T-helper 1 cell treated with Interleukin-12 subunit alpha and Interleukin-12 subunit beta and Interleukin-4 antibody, amounts not matched to agents 30 μg/mL and 1 μg/mL, for 36 hours (primary cell): ENCODE measurements around the gene SELENOS.

Source experiments
- H3K27ac Mint-ChIP-seq: one replicate; pipeline ENCODE4 v1.8.0; 2021; ENCODE audit warnings: mild to moderate bottlenecking, mixed read lengths
- H3K27me3 Mint-ChIP-seq: one replicate; pipeline ENCODE4 v1.8.0; 2021; ENCODE audit warnings: low read depth, mixed read lengths
- H3K36me3 Mint-ChIP-seq: one replicate; pipeline ENCODE4 v1.8.0; 2021; ENCODE audit warnings: low read depth, mixed read lengths
- H3K4me1 Mint-ChIP-seq: one replicate; pipeline ENCODE4 v1.8.0; 2021; ENCODE audit warnings: low read depth, mixed read lengths
- H3K4me3 Mint-ChIP-seq: one replicate; pipeline ENCODE4 v1.8.0; 2021; ENCODE audit warnings: mild to moderate bottlenecking, moderate library complexity, mixed read lengths
- H3K9me3 Mint-ChIP-seq: one replicate; pipeline ENCODE4 v1.8.0; 2021; ENCODE audit warnings: mixed read lengths

SELENOS gene

DNA sequence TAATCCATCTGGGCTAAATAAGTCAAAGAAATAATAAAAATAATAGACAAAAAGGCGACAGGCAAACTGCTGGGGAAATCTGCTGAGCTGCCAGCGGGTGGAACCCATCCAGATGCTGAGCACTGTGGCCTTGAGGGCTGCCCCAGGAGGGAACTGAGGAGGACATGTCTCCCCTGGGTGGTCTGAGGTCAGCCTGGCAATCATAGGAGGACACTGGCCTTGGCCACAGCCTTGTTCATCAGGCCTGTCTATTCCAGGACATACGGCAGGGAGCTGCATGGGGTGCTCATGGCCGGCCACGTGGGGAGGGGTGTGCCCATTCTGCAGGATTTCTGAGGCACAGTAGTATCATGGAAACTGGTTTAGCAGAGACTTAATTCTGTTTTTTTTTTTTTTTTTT is 39.2 kb upstream of the SELENOS start:
- Mint-ChIP-seq H3K27me3 (peaks cover 9% of the 10 kb centered on the region), H3K4me1 (peaks cover 12% of the 10 kb centered on the region), H3K9me3 (no peaks in the 10 kb centered on the region), H3K36me3 (no peaks in the 10 kb centered on the region), H3K4me3 (no peak overlapping the region), H3K27ac (no peak overlapping the region)

DNA sequence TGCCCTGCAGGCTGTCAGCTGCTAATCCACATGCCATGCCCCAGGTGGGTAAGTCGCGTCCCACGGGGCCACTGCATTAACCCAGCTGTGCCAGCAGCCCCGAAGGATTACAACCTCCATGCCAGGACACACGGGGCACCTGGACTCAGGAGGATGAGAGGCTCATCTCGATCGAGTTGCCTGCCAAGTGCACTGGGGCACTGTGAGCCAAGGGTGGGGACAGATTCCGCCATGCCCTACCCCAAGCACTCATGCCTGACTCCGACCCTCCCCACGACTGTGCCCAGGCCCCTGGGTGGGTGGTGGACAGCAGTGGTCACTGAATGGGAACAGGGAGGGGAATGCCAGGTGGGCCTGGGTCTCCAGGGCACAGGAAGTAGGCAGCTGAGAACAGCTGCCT is 38.5 kb upstream of the SELENOS start:
- peaks cover 5% of the 10 kb centered on the region for H3K4me1 Mint-ChIP-seq
- no peak overlapping the region for H3K4me3 Mint-ChIP-seq
- peaks cover 9% of the 10 kb centered on the region for H3K27me3 Mint-ChIP-seq
- H3K9me3 Mint-ChIP-seq: no peaks in the 10 kb centered on the region
- H3K27ac Mint-ChIP-seq: no peak overlapping the region
- no peaks in the 10 kb centered on the region for H3K36me3 Mint-ChIP-seq

DNA sequence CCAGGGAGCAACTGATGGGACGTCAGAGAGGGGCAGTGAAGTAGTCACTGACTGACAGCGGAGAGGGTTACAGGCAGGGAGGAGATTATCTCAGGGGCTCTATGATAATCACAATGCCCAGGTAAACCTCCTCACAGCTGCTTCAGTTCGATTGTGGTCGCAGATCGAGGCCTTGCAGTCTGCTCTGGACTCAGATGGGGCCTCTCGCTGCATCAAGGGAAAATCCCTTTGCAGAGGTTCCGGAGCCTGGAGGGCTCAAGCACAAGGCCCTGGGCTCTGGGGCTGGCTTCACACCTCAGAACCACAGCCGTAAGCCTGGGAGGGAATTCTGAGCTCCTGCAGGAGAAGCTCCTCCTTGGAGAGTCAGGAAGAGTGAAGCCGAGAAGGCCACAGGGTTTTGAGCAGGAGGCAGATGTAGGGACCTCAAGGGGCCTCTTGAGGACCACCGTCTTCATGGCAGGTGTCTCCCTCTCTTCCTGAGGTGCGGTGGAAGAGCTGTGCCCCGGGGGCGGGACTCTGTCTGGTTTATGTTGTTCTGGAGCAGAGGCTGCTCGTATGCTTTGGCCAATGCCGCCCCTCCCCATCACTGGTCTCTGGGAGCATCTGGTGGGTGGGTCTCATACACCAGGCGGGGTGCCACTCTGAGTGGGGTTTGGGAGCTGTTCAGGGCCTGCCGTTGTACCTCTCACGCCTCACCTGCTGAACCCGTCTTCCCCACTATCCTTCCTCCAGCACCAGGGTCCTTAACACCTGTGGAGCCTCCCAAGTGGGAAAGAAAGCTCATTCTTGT is 37.2 kb upstream of the SELENOS start:
- Mint-ChIP-seq H3K9me3 (no peaks in the 10 kb centered on the region), H3K36me3 (no peaks in the 10 kb centered on the region), H3K4me1 (no peaks in the 10 kb centered on the region), H3K27ac (no peak overlapping the region), H3K27me3 (peaks cover 9% of the 10 kb centered on the region), H3K4me3 (no peak overlapping the region)

DNA sequence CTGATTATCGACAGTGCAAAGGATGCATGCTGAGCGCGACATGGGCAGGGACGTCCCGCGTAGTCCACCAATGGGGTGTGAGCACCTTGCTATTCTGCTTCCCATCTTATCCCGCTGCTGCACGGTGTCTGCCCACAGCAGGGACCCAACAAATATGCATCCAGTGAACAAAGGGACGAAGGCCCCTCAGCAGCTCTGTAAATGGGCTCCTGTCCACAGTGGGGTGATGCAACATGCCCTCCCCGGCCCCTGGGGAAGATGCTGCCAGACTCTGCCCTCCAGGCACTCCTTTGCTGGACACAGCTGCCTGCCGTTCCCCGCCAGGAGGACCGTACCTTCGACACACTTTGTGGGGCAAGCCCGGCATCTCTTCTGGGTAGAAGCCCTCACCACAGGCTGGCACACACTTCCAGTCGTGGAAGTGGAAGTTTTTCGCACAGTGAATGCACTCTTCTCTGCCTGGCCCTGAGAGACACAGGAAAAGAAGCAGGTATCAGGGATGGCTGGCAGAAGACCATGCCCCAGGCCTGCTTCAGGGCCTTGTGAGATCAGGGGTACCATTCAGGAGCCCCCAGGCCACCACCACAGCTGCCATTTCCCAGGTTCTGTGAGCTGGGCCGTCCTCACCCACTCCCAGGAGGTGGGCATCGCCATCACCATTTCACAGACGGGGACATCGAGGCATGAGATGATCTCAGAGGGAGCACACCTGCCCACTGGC is 35.9 kb upstream of the SELENOS start:
- no peaks in the 10 kb centered on the region for H3K4me1 Mint-ChIP-seq
- peaks cover 5% of the 10 kb centered on the region for H3K27me3 Mint-ChIP-seq
- H3K9me3 Mint-ChIP-seq: no peaks in the 10 kb centered on the region
- H3K36me3 Mint-ChIP-seq: no peaks in the 10 kb centered on the region
- no peak overlapping the region for H3K4me3 Mint-ChIP-seq
- H3K27ac Mint-ChIP-seq: no peak overlapping the region

DNA sequence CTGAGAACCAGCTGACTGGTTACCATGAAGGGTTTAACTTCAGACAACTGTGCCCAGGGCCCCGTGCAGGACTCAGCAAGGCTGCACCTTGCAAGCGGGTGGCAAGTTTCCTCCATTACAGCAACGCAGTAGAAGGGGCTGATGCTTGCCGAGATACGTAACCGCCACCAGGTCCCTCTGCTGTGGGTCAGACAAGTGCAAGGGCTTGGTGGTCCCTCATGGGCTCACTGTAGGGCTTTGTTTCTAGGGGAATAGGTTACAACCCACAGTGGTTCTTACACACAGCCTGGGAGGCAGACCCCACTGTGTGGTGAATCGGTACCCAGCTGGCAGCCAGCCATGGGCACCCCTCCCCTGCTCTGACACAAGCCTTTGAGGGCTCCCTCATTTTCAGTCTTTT is 33.2 kb upstream of the SELENOS start:
- H3K4me3 Mint-ChIP-seq: no peak overlapping the region
- H3K4me1 Mint-ChIP-seq: no peaks in the 10 kb centered on the region
- H3K9me3 Mint-ChIP-seq: no peaks in the 10 kb centered on the region
- no peaks in the 10 kb centered on the region for H3K27me3 Mint-ChIP-seq
- no peaks in the 10 kb centered on the region for H3K36me3 Mint-ChIP-seq
- no peak overlapping the region for H3K27ac Mint-ChIP-seq

DNA sequence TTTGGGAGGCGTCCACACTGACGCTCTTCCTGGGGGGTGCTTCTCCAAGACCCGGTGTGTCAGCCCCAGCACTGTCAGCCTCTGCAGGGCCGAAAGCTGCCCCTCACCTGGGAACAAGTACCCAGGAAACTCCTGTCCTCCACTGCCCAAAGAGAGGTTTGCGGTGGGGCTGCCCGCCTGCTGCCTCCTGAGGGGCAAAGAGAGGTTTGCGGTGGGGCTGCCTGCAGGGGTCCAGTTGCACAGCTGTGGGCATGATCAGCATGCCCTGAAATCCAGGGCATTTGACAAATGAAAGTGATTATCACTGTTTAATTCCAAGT is 32.8 kb upstream of the SELENOS start:
- Mint-ChIP-seq H3K27ac (no peak overlapping the region), H3K4me3 (no peak overlapping the region), H3K36me3 (no peaks in the 10 kb centered on the region), H3K9me3 (no peaks in the 10 kb centered on the region), H3K4me1 (no peaks in the 10 kb centered on the region), H3K27me3 (no peaks in the 10 kb centered on the region)

DNA sequence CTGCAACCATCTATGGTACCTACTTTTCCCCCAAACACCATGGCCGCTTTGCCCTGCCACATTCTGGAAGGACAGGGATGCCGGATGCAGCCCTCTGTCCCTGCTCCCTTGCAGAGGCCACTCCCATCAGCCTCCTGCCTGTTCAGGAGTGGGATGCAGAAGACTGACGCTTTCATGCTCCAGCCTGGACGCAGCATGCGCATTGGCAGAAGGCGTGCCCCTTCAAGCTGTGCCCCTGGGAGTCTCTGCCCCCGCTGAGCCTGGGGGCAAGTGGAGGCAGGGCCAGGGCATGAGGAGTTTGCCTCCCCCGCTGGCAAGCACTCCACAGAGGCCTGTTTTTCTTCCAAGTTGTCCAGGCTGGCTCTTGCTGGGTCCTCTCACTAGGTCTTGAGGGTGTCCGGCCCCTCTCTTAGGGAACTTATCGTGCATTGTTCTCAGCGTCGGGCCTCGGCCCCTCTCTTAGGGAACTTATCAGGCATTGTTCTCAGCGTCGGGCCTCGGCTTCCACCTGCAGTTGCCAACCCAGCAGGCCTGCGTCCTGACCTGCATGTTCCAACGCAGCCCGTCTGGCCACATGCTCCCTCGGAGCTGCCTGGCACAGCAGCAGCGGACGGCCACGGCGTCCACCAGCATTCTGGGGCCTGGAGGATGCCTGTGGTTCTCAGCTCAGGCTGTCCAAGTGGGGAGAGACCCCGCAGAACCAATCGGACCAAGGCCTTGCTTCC is 32.3 kb upstream of the SELENOS start:
- Mint-ChIP-seq H3K36me3 (no peaks in the 10 kb centered on the region), H3K27ac (no peak overlapping the region), H3K9me3 (no peaks in the 10 kb centered on the region), H3K27me3 (no peaks in the 10 kb centered on the region), H3K4me3 (no peak overlapping the region), H3K4me1 (no peaks in the 10 kb centered on the region)

DNA sequence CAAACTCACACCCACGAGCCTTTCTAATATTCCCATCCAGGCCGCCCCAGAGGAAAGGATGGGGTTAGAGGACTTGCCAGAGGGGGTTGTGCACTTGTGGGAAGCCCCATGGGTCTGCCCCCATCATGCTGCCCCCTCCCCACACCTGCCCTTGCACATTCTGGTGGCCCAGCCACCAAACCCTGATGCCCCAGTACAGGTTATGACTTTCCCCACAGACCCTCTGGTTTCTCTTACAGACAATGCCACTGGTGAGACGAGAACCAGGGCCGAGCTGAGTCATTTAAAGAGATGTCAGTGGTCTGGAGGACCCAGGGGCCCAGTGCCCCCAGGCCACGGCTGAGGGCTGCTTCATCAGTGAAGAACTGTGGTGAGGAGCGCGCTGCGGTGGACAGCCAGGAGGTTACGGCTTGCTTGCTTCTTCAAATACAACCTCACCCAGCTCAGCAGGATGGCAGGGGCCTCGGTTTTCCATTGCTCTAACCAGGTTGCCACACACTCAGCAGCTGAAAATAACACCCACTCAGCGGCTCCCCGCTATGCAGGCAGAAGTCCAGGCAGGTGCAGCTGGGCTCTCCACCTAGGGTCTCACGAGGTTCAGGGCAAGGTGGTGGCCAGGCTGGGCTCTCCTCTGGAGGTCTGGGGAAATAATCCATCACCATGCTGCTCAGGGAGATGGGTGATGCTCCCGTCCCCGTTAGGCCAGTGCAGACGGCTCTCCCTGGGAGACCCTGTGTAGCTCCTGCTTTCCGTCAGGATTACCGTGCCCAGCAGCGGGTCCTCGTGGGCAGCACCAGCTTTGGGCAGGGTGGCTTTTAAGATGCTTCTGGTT is 31.5 kb upstream of the SELENOS start:
- H3K9me3 Mint-ChIP-seq: no peaks in the 10 kb centered on the region
- no peak overlapping the region for H3K4me3 Mint-ChIP-seq
- H3K4me1 Mint-ChIP-seq: no peaks in the 10 kb centered on the region
- no peak overlapping the region for H3K27ac Mint-ChIP-seq
- H3K36me3 Mint-ChIP-seq: no peaks in the 10 kb centered on the region
- no peaks in the 10 kb centered on the region for H3K27me3 Mint-ChIP-seq

DNA sequence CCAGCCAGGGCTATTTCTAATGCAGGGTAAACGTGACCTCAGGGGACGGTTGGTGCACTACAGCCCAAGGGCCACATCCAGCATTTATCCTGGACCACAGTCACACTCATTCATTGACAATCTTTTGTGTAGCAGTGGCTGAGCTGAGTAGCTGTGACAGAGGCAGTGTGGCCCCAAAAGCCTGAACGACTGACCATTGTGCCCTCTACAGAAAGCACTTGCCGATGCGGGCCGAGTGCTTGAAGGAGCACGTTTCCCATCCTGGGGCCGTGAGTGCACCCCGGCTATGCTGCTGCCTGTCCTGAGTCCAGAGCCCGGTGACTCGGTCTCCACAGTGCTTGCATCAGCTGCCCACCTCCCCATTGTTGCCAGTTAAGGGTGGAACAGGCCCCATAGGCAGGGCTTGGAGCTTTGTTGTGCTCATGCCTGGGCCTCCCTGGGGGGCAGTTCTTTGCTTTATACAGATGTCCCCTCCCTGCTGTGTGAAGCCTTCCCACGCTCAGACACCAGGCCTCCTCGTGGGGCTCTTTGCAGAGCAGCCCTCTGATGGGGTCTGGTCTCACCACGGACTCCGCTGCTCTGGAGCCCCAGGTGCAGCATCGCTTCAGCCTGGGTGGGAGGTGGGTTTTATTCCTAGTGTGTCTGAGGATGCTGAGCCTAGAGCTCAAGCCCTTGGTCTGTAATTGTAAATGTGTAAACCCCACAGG is 30.8 kb upstream of the SELENOS start:
- H3K9me3 Mint-ChIP-seq: no peaks in the 10 kb centered on the region
- no peak overlapping the region for H3K4me3 Mint-ChIP-seq
- H3K4me1 Mint-ChIP-seq: no peaks in the 10 kb centered on the region
- no peaks in the 10 kb centered on the region for H3K27me3 Mint-ChIP-seq
- H3K27ac Mint-ChIP-seq: no peak overlapping the region
- H3K36me3 Mint-ChIP-seq: no peaks in the 10 kb centered on the region

DNA sequence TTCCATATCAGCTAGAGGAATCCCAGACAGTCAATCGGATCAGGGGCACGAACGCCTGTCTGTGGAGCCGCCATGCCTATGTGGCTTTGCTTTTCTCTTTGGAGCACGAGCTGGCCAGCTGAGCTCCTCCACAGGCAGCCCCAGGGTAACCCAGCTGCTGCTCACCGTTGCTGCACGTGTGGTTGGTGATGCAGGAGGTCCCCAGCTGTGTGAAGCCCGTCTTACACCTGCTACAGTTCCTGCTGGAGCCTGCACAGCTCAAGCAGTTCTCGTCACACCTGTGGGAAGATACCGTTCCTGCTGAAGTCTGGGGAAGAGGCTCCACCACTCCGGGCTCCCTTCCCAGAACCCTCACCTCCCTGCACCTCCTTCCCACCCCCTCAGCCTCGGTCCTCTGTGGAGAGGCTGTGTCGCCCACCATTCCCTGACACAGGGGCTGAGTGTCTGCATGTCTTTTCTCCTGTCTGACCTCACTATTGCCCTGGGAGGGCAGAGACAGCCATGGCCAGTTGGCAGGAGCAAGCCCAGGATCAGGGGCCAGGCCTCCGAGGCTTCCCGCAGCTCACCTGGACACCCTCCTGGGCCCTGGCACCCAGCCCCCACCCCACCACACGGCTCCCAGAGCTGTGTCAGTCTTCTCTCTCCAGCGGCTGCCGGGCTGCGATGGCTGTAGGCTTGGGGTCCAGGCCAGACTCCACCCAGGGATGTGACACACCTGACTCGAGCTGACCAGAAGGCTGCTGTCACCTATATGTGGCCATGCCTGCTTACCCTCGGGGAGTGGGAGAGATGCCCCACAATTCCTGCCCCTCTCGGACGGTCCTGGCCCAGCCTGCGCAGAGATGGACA is 30.0 kb upstream of the SELENOS start:
- Mint-ChIP-seq H3K4me1 (no peaks in the 10 kb centered on the region), H3K4me3 (no peak overlapping the region), H3K27me3 (no peaks in the 10 kb centered on the region), H3K27ac (no peak overlapping the region), H3K36me3 (no peaks in the 10 kb centered on the region), H3K9me3 (no peaks in the 10 kb centered on the region)

DNA sequence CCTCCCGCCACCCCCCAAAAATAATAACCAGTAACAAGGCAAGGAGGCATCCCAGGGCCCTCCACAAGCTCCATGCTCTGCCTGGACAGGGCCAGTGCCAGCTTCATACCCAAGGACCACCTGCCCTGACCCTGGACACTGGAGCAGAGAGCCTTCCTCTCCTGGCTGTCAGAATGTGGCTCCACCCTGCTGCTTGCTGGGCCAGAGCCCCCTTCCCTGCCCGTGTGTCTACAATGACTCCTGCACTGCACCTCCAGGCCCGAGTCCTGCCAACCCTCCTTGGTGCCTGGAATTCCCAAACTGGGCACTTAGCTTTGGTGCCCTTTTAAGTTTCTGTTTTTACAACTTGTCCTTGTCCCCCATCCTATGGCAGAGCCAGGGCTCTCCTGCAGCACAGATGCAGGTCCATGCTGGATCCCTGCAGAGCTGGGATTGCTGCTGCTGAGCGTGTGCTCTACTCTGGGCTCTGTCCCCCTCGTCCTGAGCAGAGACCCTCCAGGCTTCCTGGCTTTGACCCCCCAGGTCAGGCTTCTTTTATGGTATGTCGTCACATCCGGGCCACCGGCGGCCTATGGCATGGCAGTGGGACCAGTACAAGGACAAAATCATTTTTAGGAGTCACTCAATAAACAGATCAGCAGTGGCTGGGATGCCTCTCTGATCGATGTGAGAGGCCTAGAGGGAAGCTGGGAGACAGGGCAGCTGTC is 29.2 kb upstream of the SELENOS start:
- no peak overlapping the region for H3K4me3 Mint-ChIP-seq
- no peaks in the 10 kb centered on the region for H3K9me3 Mint-ChIP-seq
- H3K36me3 Mint-ChIP-seq: no peaks in the 10 kb centered on the region
- no peak overlapping the region for H3K27ac Mint-ChIP-seq
- no peaks in the 10 kb centered on the region for H3K27me3 Mint-ChIP-seq
- H3K4me1 Mint-ChIP-seq: no peaks in the 10 kb centered on the region

DNA sequence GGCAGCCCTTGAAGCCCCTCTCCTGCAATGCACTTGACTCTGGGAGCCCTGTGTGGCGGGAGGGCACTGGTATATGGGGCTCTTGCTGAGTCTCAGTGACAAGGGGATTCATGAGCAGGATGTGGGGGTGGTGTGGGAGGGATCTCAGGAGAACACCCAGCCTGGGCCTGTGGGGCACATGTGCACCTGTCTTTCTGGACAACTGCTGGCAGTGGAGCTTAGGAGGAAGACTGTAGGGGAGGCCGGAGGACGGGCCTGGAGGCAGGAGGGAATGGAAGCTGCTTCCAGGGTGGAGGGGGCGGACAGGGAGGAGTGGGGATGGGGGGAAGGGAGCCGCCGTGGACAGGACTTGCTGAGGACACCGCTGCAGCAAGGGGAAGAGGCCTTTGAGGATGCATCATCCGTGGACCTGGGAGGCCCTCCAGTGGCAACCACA is 28.6 kb upstream of the SELENOS start:
- Mint-ChIP-seq H3K27ac (no peak overlapping the region), H3K36me3 (no peaks in the 10 kb centered on the region), H3K4me1 (no peaks in the 10 kb centered on the region), H3K27me3 (no peaks in the 10 kb centered on the region), H3K9me3 (no peaks in the 10 kb centered on the region), H3K4me3 (no peak overlapping the region)

DNA sequence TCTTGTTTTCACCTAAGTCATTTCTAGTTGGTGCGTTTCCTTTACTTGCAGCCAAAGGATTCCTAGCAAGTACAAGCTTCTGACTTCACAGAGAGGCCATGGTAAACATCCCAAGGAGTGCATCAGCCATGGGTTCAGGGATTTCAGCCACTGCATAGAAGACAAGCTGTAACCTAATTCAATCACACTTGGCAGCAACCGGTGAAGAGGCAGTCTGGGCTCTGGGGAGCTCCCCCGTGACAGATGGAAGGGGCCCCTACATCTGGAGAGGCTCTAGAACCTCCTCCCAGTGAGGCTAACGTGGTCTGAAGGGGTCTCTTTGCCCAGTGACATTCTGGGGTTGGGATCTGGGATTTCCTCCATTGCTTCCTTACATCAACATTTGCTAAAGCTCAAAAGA is 26.1 kb upstream of the SELENOS start:
- Mint-ChIP-seq H3K9me3 (no peaks in the 10 kb centered on the region), H3K4me1 (no peaks in the 10 kb centered on the region), H3K36me3 (no peaks in the 10 kb centered on the region), H3K27me3 (no peaks in the 10 kb centered on the region), H3K4me3 (no peak overlapping the region), H3K27ac (no peak overlapping the region)
